Activated CD4-positive, CD25-positive, alpha-beta regulatory T cell treated with anti-CD3 and anti-CD28 coated beads, Interleukin-2, amount 50 U/mL, for 72 hours (primary cell): ENCODE results near the gene FAR1.

Source experiments
- DNase-seq: peaks from one replicate; pipeline ENCODE4 v3.0.0; 2021

FAR1 gene

GRCh38 chr11:13672576-13673210, 4.2 kb downstream of the FAR1 start:
- no peak for DNase-seq

GRCh38 chr11:13674799-13675509, 6.5 kb downstream of the FAR1 start:
- DNase-seq, result no peak

DNA sequence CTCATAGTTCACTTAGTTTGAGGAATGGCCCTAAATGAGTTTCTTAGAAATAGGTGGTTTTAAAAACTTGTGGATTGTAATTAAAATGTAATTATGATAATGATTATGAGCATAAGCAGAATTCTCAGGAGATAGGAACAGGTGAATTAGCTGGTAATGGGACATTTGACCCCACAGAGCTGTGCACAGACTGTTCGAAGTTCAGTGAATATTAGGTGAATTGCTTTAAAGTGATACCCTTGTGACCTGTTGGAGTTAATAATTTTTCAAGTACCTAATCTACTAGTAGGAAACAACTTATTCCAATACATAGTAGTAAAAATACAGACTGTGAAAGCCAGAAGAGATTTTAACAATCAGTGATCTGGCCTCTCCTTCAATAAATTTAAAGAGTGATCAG, 8.1 kb downstream of the FAR1 start:
- no peak for DNase-seq

GRCh38 chr11:13679768-13680167, 11.3 kb downstream of the FAR1 start:
- no peak for DNase-seq

- DNase-seq, result no peak
These were observed 12.2 kb downstream of the FAR1 start for GRCh38 chr11:13680501-13681264.

DNA sequence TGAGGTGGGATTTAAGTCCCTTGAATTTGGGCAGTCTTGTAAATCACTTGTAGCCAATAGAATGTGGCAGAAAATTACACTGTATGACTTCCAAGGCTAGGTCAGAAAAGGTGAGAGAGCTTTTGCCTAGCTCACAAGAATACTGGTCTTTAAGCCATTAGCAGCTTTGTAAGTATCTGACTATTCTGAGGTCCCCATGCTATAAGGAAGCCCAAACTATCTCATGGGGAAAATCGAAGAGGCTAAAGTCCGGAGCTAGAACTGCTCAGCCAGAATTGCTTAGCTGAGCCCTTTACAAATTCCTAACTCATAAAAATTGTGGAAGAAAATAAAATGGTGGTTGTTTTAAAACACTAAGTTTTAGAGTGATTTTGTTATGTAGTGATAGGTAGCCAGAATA, 13.0 kb downstream of the FAR1 start:
- DNase-seq, result no peak

DNA sequence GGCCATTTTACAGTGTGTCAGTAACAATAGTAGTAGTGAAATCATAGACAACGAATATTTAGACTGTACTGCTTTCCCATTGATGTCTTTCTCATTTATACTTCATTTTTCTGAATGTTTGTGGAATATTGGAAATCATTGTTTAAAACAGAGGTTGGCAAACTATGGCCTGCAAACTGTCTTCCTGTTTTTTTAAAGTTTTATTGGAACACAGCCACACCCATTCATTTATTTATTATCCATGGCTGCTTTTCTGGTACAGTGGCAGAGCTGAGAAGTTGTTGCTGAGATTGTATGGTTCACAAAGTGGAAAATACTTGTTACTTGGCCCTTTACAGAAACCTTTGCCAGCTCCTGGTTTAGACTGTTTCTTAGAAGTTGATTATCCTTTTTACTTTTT, 13.7 kb downstream of the FAR1 start:
- no peak for DNase-seq

DNA sequence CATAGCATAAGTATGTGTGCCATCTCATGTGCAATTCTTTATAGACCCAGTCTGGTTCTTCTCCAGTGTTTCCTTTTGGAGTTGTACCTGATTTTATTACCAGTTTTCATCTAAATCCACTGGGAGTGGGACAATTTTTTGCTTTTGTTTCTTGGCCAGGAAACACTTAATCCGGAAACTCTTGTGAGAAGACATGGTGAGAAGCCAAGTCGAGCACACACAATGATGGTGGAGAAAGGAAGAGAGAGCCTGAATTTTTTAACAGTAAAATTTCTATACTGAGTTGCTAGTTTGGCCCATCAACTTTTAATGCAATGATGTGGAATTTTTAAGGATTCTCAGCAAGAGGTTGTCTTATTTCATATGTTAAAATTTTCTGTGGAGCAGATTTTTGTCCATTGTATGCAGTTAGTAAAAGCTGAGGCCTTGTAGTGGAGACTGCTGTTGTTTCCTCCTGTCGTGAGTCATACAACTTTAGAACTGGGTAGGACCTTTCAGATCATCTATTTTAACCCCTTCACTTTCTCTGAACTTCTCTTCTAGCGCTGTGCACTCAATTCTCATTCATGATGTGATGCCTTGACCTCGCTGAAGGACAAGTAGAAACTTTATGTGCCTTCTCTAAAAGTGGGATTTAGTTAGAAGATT, 17.1 kb downstream of the FAR1 start:
- DNase-seq, result no peak

DNA sequence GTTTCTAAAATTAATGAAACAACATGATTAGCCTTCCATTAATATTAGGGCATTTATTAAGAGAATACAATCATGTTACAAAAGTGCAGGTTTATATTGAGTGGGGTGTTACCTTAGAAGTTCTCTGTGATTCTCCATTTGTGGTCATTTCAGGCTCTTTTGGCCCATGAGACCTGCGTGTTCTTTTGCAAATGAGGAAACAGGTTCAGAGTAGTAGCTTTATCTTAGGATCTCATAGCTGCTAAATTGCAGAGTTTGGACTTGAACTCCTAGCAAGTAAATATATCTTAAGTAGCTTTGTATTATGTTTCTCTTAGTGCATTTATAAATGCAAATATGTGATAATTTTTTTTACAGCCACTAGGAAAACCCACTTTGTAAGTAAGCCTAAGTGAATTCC, 18.3 kb downstream of the FAR1 start:
- DNase-seq, result no peak

DNA sequence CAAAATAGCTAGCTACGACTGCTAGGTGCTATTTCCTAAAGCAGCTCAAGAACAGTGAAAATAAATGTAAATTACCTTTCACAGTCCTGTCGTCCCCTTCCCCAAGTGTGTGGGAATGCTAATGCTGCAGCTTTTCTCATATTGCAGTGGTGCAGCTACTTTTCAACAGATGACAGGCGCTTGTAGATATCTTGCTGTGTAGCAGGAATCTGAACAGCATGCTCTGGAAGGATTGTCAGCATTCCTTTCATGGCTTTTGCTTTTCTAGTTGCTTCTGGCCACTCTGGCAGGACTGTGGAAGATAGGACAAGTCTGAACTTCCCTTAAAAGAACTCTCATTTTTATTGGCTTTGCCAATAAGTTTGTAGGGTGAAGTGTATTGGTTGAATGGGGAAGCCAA, 18.8 kb downstream of the FAR1 start:
- DNase-seq, result no peak

- DNase-seq, result no peak
These were observed 22.9 kb downstream of the FAR1 start for GRCh38 chr11:13691286-13691899.

DNA sequence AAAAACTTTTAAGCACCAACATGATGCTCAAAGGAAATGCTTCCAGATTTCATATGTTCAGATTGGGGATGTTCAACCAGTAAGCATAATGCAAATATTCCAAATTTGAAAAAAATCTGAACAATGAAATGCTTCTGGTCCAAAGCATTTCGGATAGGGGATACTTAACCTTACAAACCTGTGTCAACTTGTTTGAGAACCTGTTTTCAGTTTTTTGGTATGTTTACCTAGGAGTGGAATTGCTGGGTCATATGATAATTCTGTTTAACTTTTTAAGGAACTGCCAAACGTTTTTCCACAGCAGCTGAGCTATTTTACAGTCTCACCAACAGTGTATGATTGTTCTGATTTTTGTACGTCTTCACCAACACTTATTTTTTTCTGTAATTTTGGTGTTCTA, 23.7 kb downstream of the FAR1 start:
- no peak for DNase-seq

DNA sequence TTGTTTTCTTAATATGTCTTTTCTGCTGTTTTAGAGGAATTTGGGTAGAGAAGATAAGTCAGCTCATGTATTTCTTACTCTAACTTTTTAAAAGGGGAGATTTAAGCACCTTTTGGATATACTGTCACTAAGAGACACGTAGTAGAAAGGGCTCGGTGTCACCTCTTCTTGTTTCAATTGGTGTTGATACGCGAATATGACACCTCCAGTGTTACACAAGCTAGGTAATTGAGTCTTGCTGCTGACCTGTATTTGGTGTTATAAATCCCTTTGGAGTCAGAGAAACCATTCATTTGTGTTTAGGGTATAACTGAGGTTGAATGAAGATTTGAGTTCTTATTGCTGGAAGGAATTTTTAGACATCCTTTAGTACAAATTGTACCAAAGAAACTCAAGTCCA, 25.6 kb downstream of the FAR1 start:
- DNase-seq, result no peak

DNA sequence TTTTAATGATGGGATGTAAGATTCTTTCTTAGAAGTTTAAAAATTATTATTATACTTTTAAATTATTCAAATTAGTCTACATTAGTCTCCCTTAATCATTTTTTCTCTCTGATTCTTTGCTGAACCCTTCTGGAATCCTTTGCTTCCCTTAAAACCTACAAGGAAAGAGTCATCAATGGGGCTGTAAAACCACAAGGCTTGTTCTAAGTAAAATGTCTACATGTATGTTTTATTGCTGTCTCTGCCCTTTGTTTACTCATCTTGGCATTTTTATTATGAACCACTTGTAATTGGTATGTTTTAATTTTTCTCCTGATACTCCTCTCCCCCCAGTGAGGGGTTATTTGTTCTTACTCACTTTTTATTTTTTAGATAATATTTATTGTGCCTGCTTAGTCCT, 27.4 kb downstream of the FAR1 start:
- no peak for DNase-seq

GRCh38 chr11:13697710-13698109, 29.2 kb downstream of the FAR1 start:
- DNase-seq, result no peak

GRCh38 chr11:13698132-13698531, 29.7 kb downstream of the FAR1 start:
- no peak for DNase-seq

DNA sequence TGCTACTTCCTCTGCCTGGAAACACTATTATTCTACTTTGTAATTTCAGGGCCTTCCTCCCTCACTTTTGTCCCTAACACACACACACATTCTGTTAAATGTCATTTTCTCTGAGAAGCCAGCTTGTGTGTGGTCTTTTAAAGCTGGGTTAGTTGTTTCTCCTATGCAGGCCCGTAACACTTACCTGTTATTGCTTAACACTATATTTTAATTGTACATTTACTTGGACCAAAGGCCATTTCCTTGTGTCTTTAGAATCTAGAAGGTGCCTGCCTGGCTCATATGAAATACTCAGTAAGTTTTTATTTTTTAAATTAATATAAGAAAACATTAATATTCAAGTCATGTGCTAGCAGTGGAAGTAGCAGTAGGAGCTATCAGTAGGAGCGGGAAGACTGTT, 30.6 kb downstream of the FAR1 start:
- no peak for DNase-seq

DNA sequence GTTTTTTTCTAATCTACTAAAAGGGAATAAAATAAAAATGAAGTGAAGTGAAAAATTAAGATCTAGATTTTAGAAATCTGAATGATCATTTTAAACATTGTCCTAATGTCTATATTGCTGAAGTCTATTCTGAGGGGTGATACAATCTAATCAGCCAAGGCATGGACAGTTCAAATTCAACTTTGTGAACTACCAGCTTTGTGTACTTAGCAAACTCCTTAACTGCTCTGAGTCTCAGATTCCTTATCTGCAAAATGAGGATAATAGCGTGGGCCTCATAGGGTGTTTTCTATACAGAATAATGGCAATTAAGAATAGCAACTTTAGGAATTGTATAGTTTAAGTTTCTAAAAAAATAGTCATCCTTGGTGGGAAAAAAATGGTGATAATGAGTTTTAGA, 31.4 kb downstream of the FAR1 start:
- DNase-seq, result no peak

- no peak for DNase-seq
These were observed 33.0 kb downstream of the FAR1 start for GRCh38 chr11:13701506-13701905.

DNA sequence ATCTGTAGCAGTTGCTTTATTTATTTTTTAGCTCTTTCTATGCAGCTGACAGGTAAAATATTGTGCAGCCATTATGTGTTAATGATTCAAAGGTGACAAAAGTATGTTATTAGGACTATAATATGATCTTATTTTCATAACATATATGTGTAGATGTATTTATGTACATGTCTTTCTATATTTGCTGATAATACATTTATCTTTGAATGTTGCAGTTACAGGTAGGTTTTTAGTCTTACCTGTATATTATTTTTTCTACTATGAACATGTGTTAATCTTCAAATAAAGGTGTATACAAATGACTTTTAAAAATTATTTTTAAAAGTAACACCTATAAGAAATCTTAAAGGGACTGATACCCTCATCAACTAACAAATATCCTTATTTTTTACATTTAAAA, 33.6 kb downstream of the FAR1 start:
- DNase-seq, result no peak

- DNase-seq, result no peak
These were observed 37.2 kb downstream of the FAR1 start for GRCh38 chr11:13705710-13706109.

DNA sequence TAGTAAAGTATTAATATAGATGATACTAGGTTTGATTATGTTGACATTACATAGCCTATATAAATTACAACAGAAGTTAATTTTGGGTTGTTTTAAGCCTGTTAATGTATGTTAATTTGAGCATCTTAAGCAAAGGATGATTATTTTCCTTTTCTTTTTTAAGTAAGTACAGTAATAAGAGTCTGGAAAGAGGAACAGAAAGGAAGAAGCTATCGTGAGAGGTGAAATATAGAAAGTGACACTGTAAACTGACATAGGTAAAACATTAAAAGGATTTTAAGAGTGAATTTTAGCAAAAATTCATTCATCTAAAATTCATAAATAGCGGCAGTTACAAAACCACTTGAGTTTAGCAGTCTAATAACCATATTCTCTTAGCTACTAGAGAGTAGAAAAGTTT, 45.5 kb downstream of the FAR1 start:
- DNase-seq, result no peak

DNA sequence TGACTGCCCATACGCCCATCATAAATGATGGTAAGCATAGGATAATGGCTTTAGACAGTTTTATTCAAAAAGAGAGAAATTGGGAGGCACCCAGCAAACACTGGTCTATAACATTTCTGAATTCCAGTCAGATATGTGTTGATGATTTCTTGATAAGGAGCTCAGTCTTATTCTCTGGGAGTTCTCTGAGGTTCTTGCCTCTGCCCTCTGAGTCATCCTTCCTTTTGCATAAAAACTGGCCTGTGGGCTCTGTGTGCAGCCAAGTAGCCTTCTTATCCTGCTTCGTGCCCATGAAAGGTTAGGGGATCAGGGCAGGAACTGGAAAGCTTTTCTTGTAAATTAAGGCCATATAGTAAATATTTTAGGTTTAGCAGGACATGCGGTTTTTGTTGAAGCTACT, 48.9 kb downstream of the FAR1 start:
- DNase-seq, result no peak
